Measurements from ENCODE around the gene PHOX2A.

GRCh38 chr11:72250661-72251464 lies 6.9 kb upstream of the PHOX2A start:
- TF ChIP-seq CTCF (IDR thresholded peaks at IDR 0.05): no peak
- no peak for TF ChIP-seq POLR2A (IDR thresholded peaks at IDR 0.05)

All from right lobe of liver (tissue), 4 donors.